Keratinocyte (primary cell): Measurements from ENCODE around the gene TMCC2.

Source experiments
- EZH2 ChIP-seq: IDR thresholded peaks from one replicate; pipeline ENCODE4 v1.6.1; 2012; ENCODE audit warnings: inconsistent platforms, mild to moderate bottlenecking, low read length, moderate library complexity
- TF ChIP-seq, protein P1 (sequence below), 3 experiments: IDR thresholded peaks in 1 of 3; conservative IDR thresholded peaks in 1 of 3; optimal IDR thresholded peaks in 1 of 3; 2 replicates in 2 of 3; 3 replicates in 1 of 3; pipeline versions ENCODE3 to v1.5.1; 2011; ENCODE audit warnings: low read length in 3 of 3, mild to moderate bottlenecking in 3 of 3, moderate library complexity in 2 of 3, control low read depth in 1 of 3, inconsistent platforms in 1 of 3; ENCODE audit not compliant: insufficient read depth in 2 of 3; ENCODE audit errors: extremely low read depth in 1 of 3

DNA sequence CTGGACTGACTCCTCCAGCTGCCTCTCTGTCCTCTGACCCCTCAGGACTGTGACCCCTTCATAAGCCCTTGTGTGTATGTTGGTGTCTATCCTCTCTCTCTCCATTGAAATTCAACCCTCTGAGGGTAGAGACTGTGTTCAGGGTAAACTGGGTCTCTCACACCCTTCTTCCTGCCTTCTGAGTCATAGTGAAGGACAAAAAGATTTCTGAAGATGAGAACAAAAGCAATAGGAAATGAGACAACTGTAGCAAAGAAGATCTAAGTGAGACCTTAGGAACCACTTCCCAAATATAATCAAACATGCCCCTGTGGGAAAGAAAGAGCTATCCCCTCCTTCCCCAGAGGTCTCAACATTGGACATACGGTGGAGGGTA is 76.9 kb downstream of the TMCC2 start:
- no peak for TF ChIP-seq EZH2
- TF ChIP-seq, protein P1, sequence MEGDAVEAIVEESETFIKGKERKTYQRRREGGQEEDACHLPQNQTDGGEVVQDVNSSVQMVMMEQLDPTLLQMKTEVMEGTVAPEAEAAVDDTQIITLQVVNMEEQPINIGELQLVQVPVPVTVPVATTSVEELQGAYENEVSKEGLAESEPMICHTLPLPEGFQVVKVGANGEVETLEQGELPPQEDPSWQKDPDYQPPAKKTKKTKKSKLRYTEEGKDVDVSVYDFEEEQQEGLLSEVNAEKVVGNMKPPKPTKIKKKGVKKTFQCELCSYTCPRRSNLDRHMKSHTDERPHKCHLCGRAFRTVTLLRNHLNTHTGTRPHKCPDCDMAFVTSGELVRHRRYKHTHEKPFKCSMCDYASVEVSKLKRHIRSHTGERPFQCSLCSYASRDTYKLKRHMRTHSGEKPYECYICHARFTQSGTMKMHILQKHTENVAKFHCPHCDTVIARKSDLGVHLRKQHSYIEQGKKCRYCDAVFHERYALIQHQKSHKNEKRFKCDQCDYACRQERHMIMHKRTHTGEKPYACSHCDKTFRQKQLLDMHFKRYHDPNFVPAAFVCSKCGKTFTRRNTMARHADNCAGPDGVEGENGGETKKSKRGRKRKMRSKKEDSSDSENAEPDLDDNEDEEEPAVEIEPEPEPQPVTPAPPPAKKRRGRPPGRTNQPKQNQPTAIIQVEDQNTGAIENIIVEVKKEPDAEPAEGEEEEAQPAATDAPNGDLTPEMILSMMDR (optimal IDR thresholded peaks at IDR 0.05 in 1 of 3, IDR thresholded peaks at IDR 0.05 in 1 of 3, conservative IDR thresholded peaks at IDR 0.05 in 1 of 3; ENCODE audit: extremely low read depth in 1 of 3, insufficient read depth in 2 of 3, low read length in 3 of 3) = no peak
